Esophagus squamous epithelium (tissue), 4 donors: Measurements from ENCODE around the gene CLEC18B.
"Not testable (repeated sequence)": the region's sequence is repeated elsewhere in the genome, so short reads cannot be mapped to it uniquely, and the experiment has no call there.

Source experiments
- CTCF ChIP-seq, 6 experiments: fragments of 450-650 bp in 4 of 6; fragments of 200-600 bp in 2 of 6; sonication (generic) in 2 of 6; IDR thresholded peaks; one replicate each; pipeline ENCODE4 v1.5.1; 2016 to 2019; ENCODE audit warnings: antibody characterized with exemption in 6 of 6, mild to moderate bottlenecking in 4 of 6, moderate library complexity in 4 of 6
- POLR2A ChIP-seq, 4 donors: fragments of 450-650 bp; IDR thresholded peaks; one replicate each; pipeline ENCODE4 v1.6.1; 2017; ENCODE audit warnings: antibody characterized with exemption in 4 of 4, mild to moderate bottlenecking in 4 of 4, moderate library complexity in 3 of 4

DNA sequence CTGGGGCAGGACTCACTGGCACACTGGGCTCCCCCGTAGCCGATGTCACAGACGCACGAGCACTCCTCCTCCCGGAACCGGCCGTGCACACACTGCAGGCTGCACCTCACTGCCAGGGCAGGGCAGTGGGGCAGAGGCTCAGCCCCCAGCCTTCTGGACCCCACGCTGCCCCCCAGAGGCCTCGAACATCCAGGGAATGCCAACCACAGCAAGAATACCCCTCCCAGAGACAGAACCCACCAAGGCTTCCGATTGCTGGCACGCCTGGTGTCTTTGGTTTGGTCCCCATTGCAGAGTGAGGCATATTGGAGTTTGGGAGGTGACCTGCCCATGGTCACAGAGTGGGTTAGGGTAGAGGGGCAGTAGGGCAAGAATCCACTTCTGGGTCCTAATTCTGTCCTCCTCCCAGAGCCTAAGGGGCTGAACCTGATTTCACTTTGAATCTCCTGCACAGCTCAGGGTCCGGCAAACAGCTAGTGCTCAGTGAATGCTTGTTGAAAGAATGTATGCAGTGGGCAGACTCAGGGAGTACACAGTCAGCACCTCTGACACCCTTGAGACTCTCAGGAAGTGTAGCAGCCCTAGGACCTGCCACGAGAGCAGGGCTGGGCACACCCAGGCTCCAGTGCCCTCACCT is 9.0 kb downstream of the CLEC18B start:
- not testable (repeated sequence) for TF ChIP-seq CTCF, POLR2A (IDR thresholded peaks at IDR 0.05)
